HEK293 (cell line): ENCODE measurements around the gene PGAP1.

Source experiments
- YY1 ChIP-seq: fragments of 450-650 bp; formaldehyde crosslinking; IDR thresholded peaks from 2 replicates; pipeline ENCODE4 v1.5.1; 2018; ENCODE audit warnings: missing biosample characterization, missing genetic modification characterization
- ZBTB1 ChIP-seq: fragments of 450-650 bp; formaldehyde crosslinking; IDR thresholded peaks from 2 replicates; pipeline ENCODE4 v1.5.1; 2016; ENCODE audit warnings: missing biosample characterization, missing genetic modification characterization
- ZNF132 ChIP-seq: fragments of 450-650 bp; formaldehyde crosslinking; IDR thresholded peaks from 2 replicates; pipeline ENCODE4 v1.5.1; 2017; ENCODE audit warnings: missing biosample characterization, missing genetic modification characterization, borderline replicate concordance
- ZNF221 ChIP-seq: fragments of 450-650 bp; formaldehyde crosslinking; IDR thresholded peaks from 2 replicates; pipeline ENCODE4 v1.5.1; 2017; ENCODE audit warnings: missing biosample characterization, missing genetic modification characterization, borderline replicate concordance
- TF ChIP-seq, protein P1 (sequence below): fragments of 450-650 bp; formaldehyde crosslinking; IDR thresholded peaks from 2 replicates; pipeline ENCODE4 v1.5.1; 2016; ENCODE audit warnings: missing biosample characterization, missing genetic modification characterization
- TF ChIP-seq, protein P2 (sequence below): fragments of 450-650 bp; formaldehyde crosslinking; IDR thresholded peaks from 2 replicates; pipeline ENCODE4 v1.5.1; 2016; ENCODE audit warnings: missing biosample characterization, missing genetic modification characterization
- TF ChIP-seq, protein P3 (sequence below): fragments of 450-650 bp; formaldehyde crosslinking; IDR thresholded peaks from 2 replicates; pipeline ENCODE4 v1.5.1; 2016; ENCODE audit warnings: missing biosample characterization, missing genetic modification characterization

DNA sequence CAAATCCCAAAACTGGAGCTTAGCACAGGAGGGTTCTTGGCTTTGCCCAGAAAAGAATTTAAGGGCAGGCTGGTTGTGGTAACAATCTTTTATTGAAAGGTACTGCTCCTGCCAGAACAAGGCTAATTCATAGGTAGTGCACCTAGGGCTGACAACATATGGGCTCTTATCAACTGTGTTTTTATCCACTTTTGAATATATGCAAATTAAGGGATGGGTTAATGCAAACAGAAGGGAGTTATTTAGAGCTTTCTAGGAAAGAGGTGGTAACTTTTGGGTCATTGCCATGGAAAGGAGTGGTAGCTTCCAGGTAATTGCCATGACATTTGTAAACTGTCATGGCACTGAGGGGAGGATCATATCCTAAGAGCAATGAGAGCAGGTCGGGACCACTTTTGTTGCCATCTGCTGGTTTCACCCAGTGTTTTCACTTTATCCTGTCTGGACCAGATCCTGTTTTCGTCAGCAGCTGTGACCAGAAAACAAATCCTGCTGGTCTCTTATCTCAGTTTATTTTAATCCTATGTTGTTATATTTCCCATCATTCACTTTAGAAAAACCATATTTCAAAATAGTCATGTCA lies 118.3 kb downstream of the PGAP1 start:
- TF ChIP-seq YY1 (tag by site-specific recombination) (no peak), ZNF132 (tag by site-specific recombination) (no peak), ZBTB1 (tag by site-specific recombination) (no peak), ZNF221 (tag by site-specific recombination) (no peak)
- TF ChIP-seq, protein P1, sequence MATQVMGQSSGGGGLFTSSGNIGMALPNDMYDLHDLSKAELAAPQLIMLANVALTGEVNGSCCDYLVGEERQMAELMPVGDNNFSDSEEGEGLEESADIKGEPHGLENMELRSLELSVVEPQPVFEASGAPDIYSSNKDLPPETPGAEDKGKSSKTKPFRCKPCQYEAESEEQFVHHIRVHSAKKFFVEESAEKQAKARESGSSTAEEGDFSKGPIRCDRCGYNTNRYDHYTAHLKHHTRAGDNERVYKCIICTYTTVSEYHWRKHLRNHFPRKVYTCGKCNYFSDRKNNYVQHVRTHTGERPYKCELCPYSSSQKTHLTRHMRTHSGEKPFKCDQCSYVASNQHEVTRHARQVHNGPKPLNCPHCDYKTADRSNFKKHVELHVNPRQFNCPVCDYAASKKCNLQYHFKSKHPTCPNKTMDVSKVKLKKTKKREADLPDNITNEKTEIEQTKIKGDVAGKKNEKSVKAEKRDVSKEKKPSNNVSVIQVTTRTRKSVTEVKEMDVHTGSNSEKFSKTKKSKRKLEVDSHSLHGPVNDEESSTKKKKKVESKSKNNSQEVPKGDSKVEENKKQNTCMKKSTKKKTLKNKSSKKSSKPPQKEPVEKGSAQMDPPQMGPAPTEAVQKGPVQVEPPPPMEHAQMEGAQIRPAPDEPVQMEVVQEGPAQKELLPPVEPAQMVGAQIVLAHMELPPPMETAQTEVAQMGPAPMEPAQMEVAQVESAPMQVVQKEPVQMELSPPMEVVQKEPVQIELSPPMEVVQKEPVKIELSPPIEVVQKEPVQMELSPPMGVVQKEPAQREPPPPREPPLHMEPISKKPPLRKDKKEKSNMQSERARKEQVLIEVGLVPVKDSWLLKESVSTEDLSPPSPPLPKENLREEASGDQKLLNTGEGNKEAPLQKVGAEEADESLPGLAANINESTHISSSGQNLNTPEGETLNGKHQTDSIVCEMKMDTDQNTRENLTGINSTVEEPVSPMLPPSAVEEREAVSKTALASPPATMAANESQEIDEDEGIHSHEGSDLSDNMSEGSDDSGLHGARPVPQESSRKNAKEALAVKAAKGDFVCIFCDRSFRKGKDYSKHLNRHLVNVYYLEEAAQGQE (tag by site-specific recombination): no peak
- TF ChIP-seq, protein P2, sequence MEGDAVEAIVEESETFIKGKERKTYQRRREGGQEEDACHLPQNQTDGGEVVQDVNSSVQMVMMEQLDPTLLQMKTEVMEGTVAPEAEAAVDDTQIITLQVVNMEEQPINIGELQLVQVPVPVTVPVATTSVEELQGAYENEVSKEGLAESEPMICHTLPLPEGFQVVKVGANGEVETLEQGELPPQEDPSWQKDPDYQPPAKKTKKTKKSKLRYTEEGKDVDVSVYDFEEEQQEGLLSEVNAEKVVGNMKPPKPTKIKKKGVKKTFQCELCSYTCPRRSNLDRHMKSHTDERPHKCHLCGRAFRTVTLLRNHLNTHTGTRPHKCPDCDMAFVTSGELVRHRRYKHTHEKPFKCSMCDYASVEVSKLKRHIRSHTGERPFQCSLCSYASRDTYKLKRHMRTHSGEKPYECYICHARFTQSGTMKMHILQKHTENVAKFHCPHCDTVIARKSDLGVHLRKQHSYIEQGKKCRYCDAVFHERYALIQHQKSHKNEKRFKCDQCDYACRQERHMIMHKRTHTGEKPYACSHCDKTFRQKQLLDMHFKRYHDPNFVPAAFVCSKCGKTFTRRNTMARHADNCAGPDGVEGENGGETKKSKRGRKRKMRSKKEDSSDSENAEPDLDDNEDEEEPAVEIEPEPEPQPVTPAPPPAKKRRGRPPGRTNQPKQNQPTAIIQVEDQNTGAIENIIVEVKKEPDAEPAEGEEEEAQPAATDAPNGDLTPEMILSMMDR (tag by site-specific recombination): no peak
- TF ChIP-seq, protein P3, sequence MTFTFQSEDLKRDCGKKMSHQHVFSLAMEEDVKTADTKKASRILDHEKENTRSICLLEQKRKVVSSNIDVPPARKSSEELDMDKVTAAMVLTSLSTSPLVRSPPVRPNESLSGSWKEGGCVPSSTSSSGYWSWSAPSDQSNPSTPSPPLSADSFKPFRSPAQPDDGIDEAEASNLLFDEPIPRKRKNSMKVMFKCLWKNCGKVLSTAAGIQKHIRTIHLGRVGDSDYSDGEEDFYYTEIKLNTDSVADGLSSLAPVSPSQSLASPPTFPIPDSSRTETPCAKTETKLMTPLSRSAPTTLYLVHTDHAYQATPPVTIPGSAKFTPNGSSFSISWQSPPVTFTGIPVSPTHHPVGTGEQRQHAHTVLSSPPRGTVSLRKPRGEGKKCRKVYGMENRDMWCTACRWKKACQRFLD (tag by site-specific recombination): no peak
